Esophagus squamous epithelium (tissue), 5 donors: ENCODE results near the gene DENND1A. TPM values are rescaled to one million over a fixed set of nuclear protein-coding genes. Genes with fewer than 3 reads are reported as not detected.

Source experiments
- DNase-seq: peaks from one replicate; lab custom pipeline; 2025; lab: John Stamatoyannopoulos, UW
- H3K27ac ChIP-seq, 4 donors: fragments of 200-600 bp; sonication (generic); one replicate each; pipeline ENCODE4 v1.5.1; 2016 to 2019; ENCODE audit warnings: mild to moderate bottlenecking in 1 of 4
- H3K27me3 ChIP-seq, 4 donors: fragments of 200-600 bp; sonication (generic); 1 replicate in 3 of 4; 2 replicates in 1 of 4; pipeline versions ENCODE4 v1.5.1 to v1.6.0; 2017 to 2021; ENCODE audit warnings: antibody characterized with exemption in 1 of 4
- H3K36me3 ChIP-seq, 3 donors: fragments of 200-600 bp; sonication (generic); one replicate each; pipeline ENCODE4 v1.5.1; 2016 to 2019
- H3K4me1 ChIP-seq, 3 donors: fragments of 200-600 bp; sonication (generic); one replicate each; pipeline ENCODE4 v1.5.1; 2017 to 2019
- H3K4me3 ChIP-seq, 4 donors: fragments of 200-600 bp; sonication (generic); 1 replicate in 3 of 4; 2 replicates in 1 of 4; pipeline ENCODE4 v1.5.1; 2016 to 2019; ENCODE audit warnings: mild to moderate bottlenecking in 2 of 4, moderate library complexity in 1 of 4
- H3K9me3 ChIP-seq, 3 donors: fragments of 200-600 bp; sonication (generic); one replicate each; pipeline ENCODE4 v1.5.1; 2016 to 2019
- CTCF ChIP-seq, 6 experiments: fragments of 450-650 bp in 4 of 6; fragments of 200-600 bp in 2 of 6; sonication (generic) in 2 of 6; IDR thresholded peaks; one replicate each; pipeline ENCODE4 v1.5.1; 2016 to 2019; ENCODE audit warnings: antibody characterized with exemption in 6 of 6, mild to moderate bottlenecking in 4 of 6, moderate library complexity in 4 of 6
- POLR2A ChIP-seq, 4 donors: fragments of 450-650 bp; IDR thresholded peaks; one replicate each; pipeline ENCODE4 v1.6.1; 2017; ENCODE audit warnings: antibody characterized with exemption in 4 of 4, mild to moderate bottlenecking in 4 of 4, moderate library complexity in 3 of 4
- WGBS, 2 donors: methylation state at CpG; one replicate each; pipeline ENCODE4 v1.1.5; 2018; 5-methylcytosine and 5-hydroxymethylcytosine counted together
- intact Hi-C: fragments of 100-400 bp; cut with DNase I; formaldehyde crosslinking; loops from one replicate; pipeline ENCODE4 v1.15.0; 2022
- total RNA-seq, 4 donors: library from RNA; depleted of rRNA; stranded (reverse); fragments of >200 nt; gene quantifications; one replicate each; pipeline ENCODE4 v1.1.0, GENCODE V29; 2016
- donor health status: DM: yes; HTN: yes; CAD: no.

DENND1A gene
- total RNA-seq, 4 donors from 2014 or later: 5.3 to 16.0 (median 12.9) TPM

GRCh38 chr9:123360161-123361085, 569.5 kb downstream of the DENND1A start:
- no peak for TF ChIP-seq POLR2A (IDR thresholded peaks at IDR 0.05)
- TF ChIP-seq CTCF (IDR thresholded peaks at IDR 0.05): no peak
- Histone ChIP-seq H3K36me3 (no peaks in the 10 kb centered on the region), H3K9me3 (no peaks in the 10 kb centered on the region), H3K27me3 (peaks cover 0 to 8% (median 0%) of the 10 kb centered on the region in 4 donors), H3K27ac (no peak overlapping the region), H3K4me3 (no peak overlapping the region), H3K4me1 (peaks cover 0 to 18% (median 0%) of the 10 kb centered on the region in 3 donors)
- 24 to 44% methylated on average over 10 to 12 of the region's 22 CpGs for WGBS, 2 donors
- intact Hi-C loops: no loop called here
- DNase-seq: no peak

GRCh38 chr9:123359546-123359945, 570.4 kb downstream of the DENND1A start:
- peaks cover 0 to 15% (median 0%) of the 10 kb centered on the region in 4 donors for H3K27me3 ChIP-seq
- intact Hi-C loops: no loop called here
- no peak for DNase-seq
- no peak overlapping the region for H3K27ac ChIP-seq
- H3K36me3 ChIP-seq: no peaks in the 10 kb centered on the region
- 38 to 65% methylated on average over 2 of the region's 3 CpGs for WGBS, 2 donors
- H3K9me3 ChIP-seq: no peaks in the 10 kb centered on the region
- no peak overlapping the region for H3K4me3 ChIP-seq
- peaks cover 0 to 21% (median 5%) of the 10 kb centered on the region in 3 donors for H3K4me1 ChIP-seq
- no peak for TF ChIP-seq POLR2A (IDR thresholded peaks at IDR 0.05)
- TF ChIP-seq CTCF (IDR thresholded peaks at IDR 0.05): no peak

GRCh38 chr9:123359106-123359505, 570.8 kb downstream of the DENND1A start:
- intact Hi-C loops: no loop called here
- WGBS, 2 donors: 49 to 58% methylated on average over 2 of the region's 2 CpGs

GRCh38 chr9:123358181-123358905, 571.6 kb downstream of the DENND1A start:
- Histone ChIP-seq H3K36me3 (no peaks in the 10 kb centered on the region), H3K27me3 (peaks cover 0 to 27% (median 0%) of the 10 kb centered on the region in 4 donors), H3K9me3 (no peaks in the 10 kb centered on the region), H3K27ac (no peak overlapping the region), H3K4me1 (peaks cover 0 to 33% (median 7%) of the 10 kb centered on the region in 3 donors), H3K4me3 (no peak overlapping the region)
- TF ChIP-seq POLR2A (IDR thresholded peaks at IDR 0.05): no peak
- TF ChIP-seq CTCF (IDR thresholded peaks at IDR 0.05): no peak
- intact Hi-C loops: no loop called here
- DNase-seq: no peak
- 60 to 85% methylated on average over 1 to 10 of the region's 10 CpGs for WGBS, 2 donors

More at GRCh38 chr9:123359106-123359505, 570.8 kb downstream of the DENND1A start:
- H3K27ac ChIP-seq: no peak overlapping the region
- peaks cover 0 to 26% (median 7%) of the 10 kb centered on the region in 3 donors for H3K4me1 ChIP-seq
- TF ChIP-seq CTCF (IDR thresholded peaks at IDR 0.05) (no peak), POLR2A (IDR thresholded peaks at IDR 0.05) (no peak)
- H3K36me3 ChIP-seq: no peaks in the 10 kb centered on the region
- DNase-seq: no peak
- peaks cover 0 to 19% (median 0%) of the 10 kb centered on the region in 4 donors for H3K27me3 ChIP-seq
- no peak overlapping the region for H3K4me3 ChIP-seq
- no peaks in the 10 kb centered on the region for H3K9me3 ChIP-seq

- peaks cover 0 to 40% (median 10%) of the 10 kb centered on the region in 3 donors for H3K4me1 ChIP-seq
- no peak overlapping the region for H3K27ac ChIP-seq
- H3K27me3 ChIP-seq: peaks cover 0 to 32% (median 0%) of the 10 kb centered on the region in 4 donors
- no peak for TF ChIP-seq POLR2A (IDR thresholded peaks at IDR 0.05)
- TF ChIP-seq CTCF (IDR thresholded peaks at IDR 0.05): no peak
- no peak for DNase-seq
- H3K9me3 ChIP-seq: no peaks in the 10 kb centered on the region
- H3K4me3 ChIP-seq: no peak overlapping the region
- H3K36me3 ChIP-seq: no peaks in the 10 kb centered on the region
- 89 to 100% methylated on average over 1 of the region's 2 CpGs for WGBS, 2 donors
- intact Hi-C loops: no loop called here
Observed at GRCh38 chr9:123357743-123358059, 572.2 kb downstream of the DENND1A start.
